Measurements from ENCODE around the gene ATXN10.

DNA sequence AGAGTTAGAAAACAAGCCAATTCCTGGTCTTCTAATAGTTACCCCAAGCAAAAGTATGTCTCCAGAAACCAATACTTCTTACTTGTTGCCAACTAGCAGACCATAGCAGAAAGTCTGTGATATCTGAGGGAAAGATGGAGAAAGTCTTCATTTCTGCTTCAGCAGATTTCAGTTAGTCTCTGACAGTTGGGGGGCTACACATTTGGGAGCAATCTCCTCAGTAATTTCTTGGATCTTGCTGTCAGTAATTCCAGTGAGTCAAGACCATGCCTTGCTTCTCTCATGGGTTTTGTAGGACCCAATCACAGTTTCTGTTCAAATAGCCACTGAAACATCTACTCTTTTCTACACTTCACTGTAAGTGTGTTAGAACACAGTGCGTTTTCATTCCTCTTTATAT lies 118.8 kb downstream of the ATXN10 start:
- TF ChIP-seq CTCF (IDR thresholded peaks at IDR 0.05) (no peak), POLR2A (IDR thresholded peaks at IDR 0.05) (no peak)

All from esophagus squamous epithelium (tissue), 4 donors.